ENCODE data around the gene DCLK2. TPM values are rescaled to one million over a fixed set of nuclear protein-coding genes. Genes with fewer than 3 reads are reported as not detected.

The DCLK2 gene
- total and polyA plus RNA-seq, 2 of the 8 experiments (the other 6 are each of a cell fraction or from before 2014, with no cell fraction given): 0.32 to 0.37 TPM

DNA sequence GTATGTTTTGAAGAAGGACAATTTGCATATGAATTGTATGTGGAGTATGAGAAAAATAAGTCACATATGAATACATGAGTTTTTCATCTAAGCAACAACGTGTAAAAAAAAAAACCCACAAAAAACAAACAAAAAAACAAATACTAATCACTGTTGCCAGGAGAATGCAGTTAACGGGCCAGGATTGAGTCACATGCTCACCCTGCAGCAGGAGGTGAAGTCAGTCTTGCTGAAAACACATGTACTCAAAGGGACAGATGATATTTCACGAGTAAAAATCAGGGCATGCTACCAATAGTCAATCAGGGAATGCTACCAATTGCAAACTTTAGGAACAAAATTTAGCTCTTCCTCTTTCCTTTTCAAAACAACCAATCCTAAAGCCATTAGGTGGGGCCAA, 10.4 kb upstream of the DCLK2 start (continued):
- TF ChIP-seq, protein P1, sequence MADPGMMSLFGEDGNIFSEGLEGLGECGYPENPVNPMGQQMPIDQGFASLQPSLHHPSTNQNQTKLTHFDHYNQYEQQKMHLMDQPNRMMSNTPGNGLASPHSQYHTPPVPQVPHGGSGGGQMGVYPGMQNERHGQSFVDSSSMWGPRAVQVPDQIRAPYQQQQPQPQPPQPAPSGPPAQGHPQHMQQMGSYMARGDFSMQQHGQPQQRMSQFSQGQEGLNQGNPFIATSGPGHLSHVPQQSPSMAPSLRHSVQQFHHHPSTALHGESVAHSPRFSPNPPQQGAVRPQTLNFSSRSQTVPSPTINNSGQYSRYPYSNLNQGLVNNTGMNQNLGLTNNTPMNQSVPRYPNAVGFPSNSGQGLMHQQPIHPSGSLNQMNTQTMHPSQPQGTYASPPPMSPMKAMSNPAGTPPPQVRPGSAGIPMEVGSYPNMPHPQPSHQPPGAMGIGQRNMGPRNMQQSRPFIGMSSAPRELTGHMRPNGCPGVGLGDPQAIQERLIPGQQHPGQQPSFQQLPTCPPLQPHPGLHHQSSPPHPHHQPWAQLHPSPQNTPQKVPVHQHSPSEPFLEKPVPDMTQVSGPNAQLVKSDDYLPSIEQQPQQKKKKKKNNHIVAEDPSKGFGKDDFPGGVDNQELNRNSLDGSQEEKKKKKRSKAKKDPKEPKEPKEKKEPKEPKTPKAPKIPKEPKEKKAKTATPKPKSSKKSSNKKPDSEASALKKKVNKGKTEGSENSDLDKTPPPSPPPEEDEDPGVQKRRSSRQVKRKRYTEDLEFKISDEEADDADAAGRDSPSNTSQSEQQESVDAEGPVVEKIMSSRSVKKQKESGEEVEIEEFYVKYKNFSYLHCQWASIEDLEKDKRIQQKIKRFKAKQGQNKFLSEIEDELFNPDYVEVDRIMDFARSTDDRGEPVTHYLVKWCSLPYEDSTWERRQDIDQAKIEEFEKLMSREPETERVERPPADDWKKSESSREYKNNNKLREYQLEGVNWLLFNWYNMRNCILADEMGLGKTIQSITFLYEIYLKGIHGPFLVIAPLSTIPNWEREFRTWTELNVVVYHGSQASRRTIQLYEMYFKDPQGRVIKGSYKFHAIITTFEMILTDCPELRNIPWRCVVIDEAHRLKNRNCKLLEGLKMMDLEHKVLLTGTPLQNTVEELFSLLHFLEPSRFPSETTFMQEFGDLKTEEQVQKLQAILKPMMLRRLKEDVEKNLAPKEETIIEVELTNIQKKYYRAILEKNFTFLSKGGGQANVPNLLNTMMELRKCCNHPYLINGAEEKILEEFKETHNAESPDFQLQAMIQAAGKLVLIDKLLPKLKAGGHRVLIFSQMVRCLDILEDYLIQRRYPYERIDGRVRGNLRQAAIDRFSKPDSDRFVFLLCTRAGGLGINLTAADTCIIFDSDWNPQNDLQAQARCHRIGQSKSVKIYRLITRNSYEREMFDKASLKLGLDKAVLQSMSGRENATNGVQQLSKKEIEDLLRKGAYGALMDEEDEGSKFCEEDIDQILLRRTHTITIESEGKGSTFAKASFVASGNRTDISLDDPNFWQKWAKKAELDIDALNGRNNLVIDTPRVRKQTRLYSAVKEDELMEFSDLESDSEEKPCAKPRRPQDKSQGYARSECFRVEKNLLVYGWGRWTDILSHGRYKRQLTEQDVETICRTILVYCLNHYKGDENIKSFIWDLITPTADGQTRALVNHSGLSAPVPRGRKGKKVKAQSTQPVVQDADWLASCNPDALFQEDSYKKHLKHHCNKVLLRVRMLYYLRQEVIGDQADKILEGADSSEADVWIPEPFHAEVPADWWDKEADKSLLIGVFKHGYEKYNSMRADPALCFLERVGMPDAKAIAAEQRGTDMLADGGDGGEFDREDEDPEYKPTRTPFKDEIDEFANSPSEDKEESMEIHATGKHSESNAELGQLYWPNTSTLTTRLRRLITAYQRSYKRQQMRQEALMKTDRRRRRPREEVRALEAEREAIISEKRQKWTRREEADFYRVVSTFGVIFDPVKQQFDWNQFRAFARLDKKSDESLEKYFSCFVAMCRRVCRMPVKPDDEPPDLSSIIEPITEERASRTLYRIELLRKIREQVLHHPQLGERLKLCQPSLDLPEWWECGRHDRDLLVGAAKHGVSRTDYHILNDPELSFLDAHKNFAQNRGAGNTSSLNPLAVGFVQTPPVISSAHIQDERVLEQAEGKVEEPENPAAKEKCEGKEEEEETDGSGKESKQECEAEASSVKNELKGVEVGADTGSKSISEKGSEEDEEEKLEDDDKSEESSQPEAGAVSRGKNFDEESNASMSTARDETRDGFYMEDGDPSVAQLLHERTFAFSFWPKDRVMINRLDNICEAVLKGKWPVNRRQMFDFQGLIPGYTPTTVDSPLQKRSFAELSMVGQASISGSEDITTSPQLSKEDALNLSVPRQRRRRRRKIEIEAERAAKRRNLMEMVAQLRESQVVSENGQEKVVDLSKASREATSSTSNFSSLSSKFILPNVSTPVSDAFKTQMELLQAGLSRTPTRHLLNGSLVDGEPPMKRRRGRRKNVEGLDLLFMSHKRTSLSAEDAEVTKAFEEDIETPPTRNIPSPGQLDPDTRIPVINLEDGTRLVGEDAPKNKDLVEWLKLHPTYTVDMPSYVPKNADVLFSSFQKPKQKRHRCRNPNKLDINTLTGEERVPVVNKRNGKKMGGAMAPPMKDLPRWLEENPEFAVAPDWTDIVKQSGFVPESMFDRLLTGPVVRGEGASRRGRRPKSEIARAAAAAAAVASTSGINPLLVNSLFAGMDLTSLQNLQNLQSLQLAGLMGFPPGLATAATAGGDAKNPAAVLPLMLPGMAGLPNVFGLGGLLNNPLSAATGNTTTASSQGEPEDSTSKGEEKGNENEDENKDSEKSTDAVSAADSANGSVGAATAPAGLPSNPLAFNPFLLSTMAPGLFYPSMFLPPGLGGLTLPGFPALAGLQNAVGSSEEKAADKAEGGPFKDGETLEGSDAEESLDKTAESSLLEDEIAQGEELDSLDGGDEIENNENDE (IDR thresholded peaks at IDR 0.05; ENCODE audit: insufficient replicate concordance, low read length): no peak
- no peak for TF ChIP-seq POLR2A (IDR thresholded peaks at IDR 0.05; ENCODE audit: control extremely low read depth in 1 of 2, low read depth in 2 of 2, low read length in 2 of 2)
